ENCODE results near the gene CFAP100.

The CFAP100 gene

GRCh38 chr3:126406389-126407296 is 11.9 kb downstream of the CFAP100 start:
- no peak for DNase-seq

- no peak for DNase-seq
These were observed 12.8 kb downstream of the CFAP100 start for GRCh38 chr3:126407412-126408044.

- no peak for DNase-seq
These were observed 13.4 kb downstream of the CFAP100 start for GRCh38 chr3:126408099-126408498.

- DNase-seq: no peak
These were observed 18.4 kb downstream of the CFAP100 start for GRCh38 chr3:126412841-126413692.

- DNase-seq: no peak
These were observed 19.0 kb downstream of the CFAP100 start for GRCh38 chr3:126413693-126414080.

- no peak for DNase-seq
These were observed 19.7 kb downstream of the CFAP100 start for GRCh38 chr3:126414406-126414805.

- DNase-seq: no peak
These were observed 20.4 kb downstream of the CFAP100 start for GRCh38 chr3:126414961-126415660.

- no peak for DNase-seq
These were observed 21.2 kb downstream of the CFAP100 start for GRCh38 chr3:126415661-126416591.

GRCh38 chr3:126416943-126417342 is 22.2 kb downstream of the CFAP100 start:
- DNase-seq: no peak

- DNase-seq: no peak
These were observed 22.8 kb downstream of the CFAP100 start for GRCh38 chr3:126417515-126417914.

- no peak for DNase-seq
These were observed 23.3 kb downstream of the CFAP100 start for GRCh38 chr3:126417981-126418530.

- no peak for DNase-seq
These were observed 24.0 kb downstream of the CFAP100 start for GRCh38 chr3:126418661-126419131.

GRCh38 chr3:126419151-126419703 is 24.5 kb downstream of the CFAP100 start:
- DNase-seq: no peak

GRCh38 chr3:126419886-126420786 is 25.4 kb downstream of the CFAP100 start:
- no peak for DNase-seq

- DNase-seq: no peak
These were observed 26.9 kb downstream of the CFAP100 start for GRCh38 chr3:126421573-126422119.

- DNase-seq: no peak
These were observed 27.4 kb downstream of the CFAP100 start for GRCh38 chr3:126422121-126422520.

GRCh38 chr3:126422571-126423091 is 27.9 kb downstream of the CFAP100 start:
- no peak for DNase-seq

- no peak for DNase-seq
These were observed 28.7 kb downstream of the CFAP100 start for GRCh38 chr3:126423191-126424038.

All from T-helper 1 cell (primary cell).